ENCODE measurements around the gene CCDC81. TPM values are rescaled to one million over a fixed set of nuclear protein-coding genes. Genes with fewer than 3 reads are reported as not detected.
A peak's percentile ranks its signal among the peaks of the same experiment; 100 is the strongest.

Gene CCDC81
- total and polyA plus RNA-seq, 9 of the 15 experiments (the other 6 are each of a cell fraction or from before 2014, with no cell fraction given) = 0.16 to 1.0 (median 0.41) TPM

DNA sequence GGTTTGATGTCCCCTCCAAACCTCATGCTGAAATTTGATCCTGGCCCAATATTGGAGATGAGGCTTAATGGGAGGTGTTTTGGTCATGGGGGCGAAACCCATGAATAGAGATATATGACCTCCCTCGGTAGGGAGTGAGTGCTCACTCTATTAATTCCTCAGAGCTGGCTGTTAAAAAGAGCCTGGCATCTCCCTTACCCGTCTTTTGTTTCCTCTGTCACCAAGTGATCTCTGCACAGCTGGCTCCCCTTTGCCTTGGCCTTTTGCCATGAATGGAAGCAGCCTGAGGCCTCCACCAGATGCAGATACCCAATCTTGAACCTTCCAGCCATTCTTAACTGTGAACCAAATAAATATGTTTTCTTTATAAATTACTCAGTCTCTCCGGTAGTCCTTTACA is 4.5 kb upstream of the CCDC81 start (continued):
- TF ChIP-seq PTBP1 (IDR thresholded peaks at IDR 0.05; ENCODE audit: low read depth, low read length) = no peak
- TF ChIP-seq, protein P1, sequence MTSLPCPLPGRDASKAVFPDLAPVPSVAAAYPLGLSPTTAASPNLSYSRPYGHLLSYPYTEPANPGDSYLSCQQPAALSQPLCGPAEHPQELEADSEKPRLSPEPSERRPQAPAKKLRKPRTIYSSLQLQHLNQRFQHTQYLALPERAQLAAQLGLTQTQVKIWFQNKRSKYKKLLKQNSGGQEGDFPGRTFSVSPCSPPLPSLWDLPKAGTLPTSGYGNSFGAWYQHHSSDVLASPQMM (CRISPR knock-in tag; IDR thresholded peaks at IDR 0.05) = no peak
- no peak for TF ChIP-seq NRF1 (conservative IDR thresholded peaks at IDR 0.05 in 1 of 2, IDR thresholded peaks at IDR 0.05 in 1 of 2)
- no peak for TF ChIP-seq PTRF (tag; IDR thresholded peaks at IDR 0.05)
- no peak for TF ChIP-seq FOXA1 (IDR thresholded peaks at IDR 0.05; ENCODE audit: borderline replicate concordance)

DNA sequence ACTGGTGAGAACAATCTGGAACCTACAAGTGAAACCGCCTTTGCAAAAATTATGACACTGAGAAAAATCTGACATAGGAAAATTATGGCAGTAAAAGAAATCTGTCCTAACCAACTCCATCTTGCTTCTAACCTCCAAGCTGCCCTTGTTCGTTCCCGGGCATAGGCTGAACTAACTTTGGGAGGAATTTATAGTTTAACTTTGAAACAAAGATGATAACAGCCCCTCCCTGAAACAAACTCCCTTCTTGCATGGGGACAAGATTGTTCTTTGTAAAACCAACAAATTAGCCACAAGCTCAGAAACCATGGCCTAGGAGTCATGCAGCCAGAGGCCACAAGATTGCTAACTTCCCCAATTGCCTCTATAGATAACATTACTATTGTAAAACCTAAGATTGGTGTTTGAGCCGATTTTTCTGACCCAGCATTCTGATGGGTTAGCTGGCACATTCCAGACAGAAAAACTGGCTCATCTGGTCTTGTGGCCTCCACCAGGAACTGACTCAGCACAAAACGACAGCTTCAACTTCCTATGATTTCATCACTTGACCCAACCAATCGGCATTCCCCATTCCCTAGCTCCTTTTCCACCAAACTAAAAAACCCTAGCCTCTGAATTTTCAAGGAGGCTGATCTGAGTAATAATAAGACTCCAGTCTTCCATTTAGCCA is 3.6 kb upstream of the CCDC81 start:
- FAIRE-seq = no peak
- POLR2A ChIA-PET = interaction anchor here (0.6 to 1.2 kb wide), 5 partner anchors 10 to 494 kb away, joined by 3 to 5 read pairs (median 3); partner anchors contain the start of gene HIKESHI
- TF ChIP-seq RBM22 (IDR thresholded peaks at IDR 0.05; ENCODE audit: low read depth, low read length, poor library complexity, severe bottlenecking) (no peak), C11orf30 (IDR thresholded peaks at IDR 0.05; ENCODE audit: low read depth) (peak; percentile 97), SMAD4 (CRISPR knock-in tag; conservative IDR thresholded peaks at IDR 0.05) (peak; percentile 52), NFE2 (IDR thresholded peaks at IDR 0.05; ENCODE audit: low read depth) (peak; percentile 85), TARDBP (IDR thresholded peaks at IDR 0.05) (no peak), PTRF (tag; IDR thresholded peaks at IDR 0.05) (0 out of 2 replicates have a peak, but pooled peaks have one; percentile 45)
- TF ChIP-seq, protein P2, sequence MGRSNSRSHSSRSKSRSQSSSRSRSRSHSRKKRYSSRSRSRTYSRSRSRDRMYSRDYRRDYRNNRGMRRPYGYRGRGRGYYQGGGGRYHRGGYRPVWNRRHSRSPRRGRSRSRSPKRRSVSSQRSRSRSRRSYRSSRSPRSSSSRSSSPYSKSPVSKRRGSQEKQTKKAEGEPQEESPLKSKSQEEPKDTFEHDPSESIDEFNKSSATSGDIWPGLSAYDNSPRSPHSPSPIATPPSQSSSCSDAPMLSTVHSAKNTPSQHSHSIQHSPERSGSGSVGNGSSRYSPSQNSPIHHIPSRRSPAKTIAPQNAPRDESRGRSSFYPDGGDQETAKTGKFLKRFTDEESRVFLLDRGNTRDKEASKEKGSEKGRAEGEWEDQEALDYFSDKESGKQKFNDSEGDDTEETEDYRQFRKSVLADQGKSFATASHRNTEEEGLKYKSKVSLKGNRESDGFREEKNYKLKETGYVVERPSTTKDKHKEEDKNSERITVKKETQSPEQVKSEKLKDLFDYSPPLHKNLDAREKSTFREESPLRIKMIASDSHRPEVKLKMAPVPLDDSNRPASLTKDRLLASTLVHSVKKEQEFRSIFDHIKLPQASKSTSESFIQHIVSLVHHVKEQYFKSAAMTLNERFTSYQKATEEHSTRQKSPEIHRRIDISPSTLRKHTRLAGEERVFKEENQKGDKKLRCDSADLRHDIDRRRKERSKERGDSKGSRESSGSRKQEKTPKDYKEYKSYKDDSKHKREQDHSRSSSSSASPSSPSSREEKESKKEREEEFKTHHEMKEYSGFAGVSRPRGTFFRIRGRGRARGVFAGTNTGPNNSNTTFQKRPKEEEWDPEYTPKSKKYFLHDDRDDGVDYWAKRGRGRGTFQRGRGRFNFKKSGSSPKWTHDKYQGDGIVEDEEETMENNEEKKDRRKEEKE (IDR thresholded peaks at IDR 0.05; ENCODE audit: borderline replicate concordance in 1 of 2, control insufficient read depth in 1 of 2, low read depth in 2 of 2, low read length in 1 of 2) = no peak
- TF ChIP-seq, protein P3, sequence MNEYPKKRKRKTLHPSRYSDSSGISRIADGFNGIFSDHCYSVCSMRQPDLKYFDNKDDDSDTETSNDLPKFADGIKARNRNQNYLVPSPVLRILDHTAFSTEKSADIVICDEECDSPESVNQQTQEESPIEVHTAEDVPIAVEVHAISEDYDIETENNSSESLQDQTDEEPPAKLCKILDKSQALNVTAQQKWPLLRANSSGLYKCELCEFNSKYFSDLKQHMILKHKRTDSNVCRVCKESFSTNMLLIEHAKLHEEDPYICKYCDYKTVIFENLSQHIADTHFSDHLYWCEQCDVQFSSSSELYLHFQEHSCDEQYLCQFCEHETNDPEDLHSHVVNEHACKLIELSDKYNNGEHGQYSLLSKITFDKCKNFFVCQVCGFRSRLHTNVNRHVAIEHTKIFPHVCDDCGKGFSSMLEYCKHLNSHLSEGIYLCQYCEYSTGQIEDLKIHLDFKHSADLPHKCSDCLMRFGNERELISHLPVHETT (CRISPR knock-in tag; conservative IDR thresholded peaks at IDR 0.05 in 1 of 2, IDR thresholded peaks at IDR 0.05 in 1 of 2) = 0 out of 4 replicates have a peak, but pooled peaks of 1 of the 2 experiments have one; percentile 42

More for the DNA sequence above, 3.6 kb upstream of the CCDC81 start:
- no peak overlapping the region for H3K4me2 ChIP-seq (ENCODE audit: insufficient read depth, low read length)
- intact Hi-C loops (cut with micrococcal nuclease) = no loop called here
- H3K27ac ChIP-seq (ENCODE audit: extremely low read depth, low read depth, low read length) = peak overlapping the region; percentile 34; the same call in 2 of the 3 replicates
- in situ Hi-C loops (cut with MboI) = no loop called here
- H2AFZ ChIP-seq (ENCODE audit: low read depth, low read length) = peak overlapping the region; percentile 21; the same call in 1 of the 2 replicates
- no peaks in the 10 kb centered on the region for H3K9me1 ChIP-seq (ENCODE audit: control insufficient read depth, insufficient read depth, low read length)
- H4K20me1 ChIP-seq (replicated peaks; ENCODE audit: control insufficient read depth, insufficient read depth, low read length) = no peaks in the 10 kb centered on the region
- no peaks in the 10 kb centered on the region; a peak in 1 of 5 replicates for H3K27me3 ChIP-seq (ENCODE audit: control insufficient read depth in 2 of 2, insufficient read depth in 2 of 2, low read length in 2 of 2)
- CTCF ChIA-PET (ENCODE audit: low intra/inter-chr PET ratio) = no interaction called here
- no peak overlapping the region for H3K9ac ChIP-seq (ENCODE audit: insufficient read depth in 1 of 2, low read depth in 2 of 2, low read length in 2 of 2)
- peak in 1 of 4 experiments; percentile 39 for DNase-seq (ENCODE audit: extremely low read depth in 1 of 4, low spot score in 3 of 4)
- peak; percentile 72 for ATAC-seq
- no TSS peak for BruUV-seq (replicated peaks)
- 0 out of 2 replicates have a peak, but pooled peaks cover 2% of the 10 kb centered on the region for H3K9me3 ChIP-seq (replicated peaks; ENCODE audit: control insufficient read depth, insufficient read depth, low read depth, low read length)
- no peaks in the 10 kb centered on the region for H3K79me2 ChIP-seq (ENCODE audit: control insufficient read depth, insufficient read depth, low read length)
- no peak overlapping the region for H3K4me3 ChIP-seq
- H3K36me3 ChIP-seq (ENCODE audit: control insufficient read depth, insufficient read depth, low read length) = no peaks in the 10 kb centered on the region
- peaks cover 0 to 4% of the 10 kb centered on the region in 2 experiments; a peak in 2 of 5 replicates for H3K4me1 ChIP-seq (replicated peaks in 1 of 2; ENCODE audit: control insufficient read depth in 2 of 2, insufficient read depth in 2 of 2, low read length in 2 of 2)
- 20% methylated on average over 6 of the region's 6 CpGs for WGBS (ENCODE audit: insufficient coverage, low coverage, missing lambda C conversion rate)
